Peyer's patch (tissue), 4 donors: Measurements from ENCODE around the gene LIMK1.

ENCODE experiments used
- POLR2A ChIP-seq, 2 donors: fragments of 450-650 bp; IDR thresholded peaks; one replicate each; pipeline ENCODE4 v1.5.1; 2017; ENCODE audit warnings: antibody characterized with exemption in 2 of 2, mild to moderate bottlenecking in 2 of 2, moderate library complexity in 2 of 2
- TF ChIP-seq, protein P1 (sequence below), 6 experiments: fragments of 450-650 bp in 4 of 6; fragments of 200-600 bp in 2 of 6; sonication (generic) in 1 of 6; IDR thresholded peaks; one replicate each; pipeline ENCODE4 v1.5.1; 2017 to 2019; ENCODE audit warnings: antibody characterized with exemption in 6 of 6, mild to moderate bottlenecking in 3 of 6, moderate library complexity in 1 of 6

GRCh38 chr7:74138334-74138867 lies 54.8 kb downstream of the LIMK1 start:
- TF ChIP-seq POLR2A (IDR thresholded peaks at IDR 0.05) = no peak
- TF ChIP-seq, protein P1, sequence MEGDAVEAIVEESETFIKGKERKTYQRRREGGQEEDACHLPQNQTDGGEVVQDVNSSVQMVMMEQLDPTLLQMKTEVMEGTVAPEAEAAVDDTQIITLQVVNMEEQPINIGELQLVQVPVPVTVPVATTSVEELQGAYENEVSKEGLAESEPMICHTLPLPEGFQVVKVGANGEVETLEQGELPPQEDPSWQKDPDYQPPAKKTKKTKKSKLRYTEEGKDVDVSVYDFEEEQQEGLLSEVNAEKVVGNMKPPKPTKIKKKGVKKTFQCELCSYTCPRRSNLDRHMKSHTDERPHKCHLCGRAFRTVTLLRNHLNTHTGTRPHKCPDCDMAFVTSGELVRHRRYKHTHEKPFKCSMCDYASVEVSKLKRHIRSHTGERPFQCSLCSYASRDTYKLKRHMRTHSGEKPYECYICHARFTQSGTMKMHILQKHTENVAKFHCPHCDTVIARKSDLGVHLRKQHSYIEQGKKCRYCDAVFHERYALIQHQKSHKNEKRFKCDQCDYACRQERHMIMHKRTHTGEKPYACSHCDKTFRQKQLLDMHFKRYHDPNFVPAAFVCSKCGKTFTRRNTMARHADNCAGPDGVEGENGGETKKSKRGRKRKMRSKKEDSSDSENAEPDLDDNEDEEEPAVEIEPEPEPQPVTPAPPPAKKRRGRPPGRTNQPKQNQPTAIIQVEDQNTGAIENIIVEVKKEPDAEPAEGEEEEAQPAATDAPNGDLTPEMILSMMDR (IDR thresholded peaks at IDR 0.05) = no peak
